Pons (tissue), 1 donor: ENCODE measurements around the gene ACSS2.
A peak's percentile ranks its signal among the peaks of the same experiment; 100 is the strongest.

Experiments
- DNase-seq: peaks from one replicate; pipeline ENCODE4 v3.0.0-alpha.2; 2016; ENCODE audit warnings: low spot score

ACSS2 gene

GRCh38 chr20:34949120-34949519 lies 72.7 kb downstream of the ACSS2 start:
- DNase-seq = no peak

- no peak for DNase-seq
These were observed 74.8 kb downstream of the ACSS2 start for GRCh38 chr20:34951252-34951651.

GRCh38 chr20:34951652-34952051 lies 75.2 kb downstream of the ACSS2 start:
- no peak for DNase-seq

- no peak for DNase-seq
These were observed 76.3 kb downstream of the ACSS2 start for GRCh38 chr20:34952671-34953070.

- DNase-seq = no peak
These were observed 77.5 kb downstream of the ACSS2 start for GRCh38 chr20:34953960-34954359.

- no peak for DNase-seq
These were observed 78.5 kb downstream of the ACSS2 start for GRCh38 chr20:34954904-34955230.

GRCh38 chr20:34955231-34956040 lies 79.0 kb downstream of the ACSS2 start, which contains the start of the genes GSS and MYH7B:
GSS (minus strand) TSS chr20:34955806; CDS start chr20:34951852, 3,954 bp downstream.
MYH7B (plus strand) TSS chr20:34955868; CDS start chr20:34978006, 22,138 bp downstream.
- DNase-seq = peak; percentile 93

GRCh38 chr20:34956041-34956458 lies 79.6 kb downstream of the ACSS2 start:
- no peak for DNase-seq

- no peak for DNase-seq
These were observed 80.5 kb downstream of the ACSS2 start for GRCh38 chr20:34956751-34957472.

- DNase-seq = no peak
These were observed 88.1 kb downstream of the ACSS2 start for GRCh38 chr20:34964486-34964885.

GRCh38 chr20:34965051-34965450 lies 88.6 kb downstream of the ACSS2 start:
- DNase-seq = no peak

- no peak for DNase-seq
These were observed 91.0 kb downstream of the ACSS2 start for GRCh38 chr20:34967421-34967820.

GRCh38 chr20:34968042-34968775 lies 91.8 kb downstream of the ACSS2 start:
- no peak for DNase-seq

GRCh38 chr20:34970193-34970840 lies 93.9 kb downstream of the ACSS2 start:
- DNase-seq = peak; percentile 93

- no peak for DNase-seq
These were observed 94.6 kb downstream of the ACSS2 start for GRCh38 chr20:34970846-34971560.

GRCh38 chr20:34971561-34972235 lies 95.3 kb downstream of the ACSS2 start:
- no peak for DNase-seq

- no peak for DNase-seq
These were observed 97.8 kb downstream of the ACSS2 start for GRCh38 chr20:34974246-34974645.

- DNase-seq = no peak
These were observed 99.9 kb downstream of the ACSS2 start for GRCh38 chr20:34976286-34976685.
